Gastrocnemius medialis (tissue), 4 donors: Measurements from ENCODE around the gene GPA33.

Experiments used
- CTCF ChIP-seq, 5 experiments: fragments of 450-650 bp in 3 of 5; fragments of 200-600 bp in 2 of 5; sonication (generic) in 2 of 5; IDR thresholded peaks in 4 of 5; conservative IDR thresholded peaks in 1 of 5; 1 replicate in 4 of 5; 2 replicates in 1 of 5; pipeline ENCODE4 v1.5.1; 2016 to 2019; ENCODE audit warnings: antibody characterized with exemption in 5 of 5, mild to moderate bottlenecking in 3 of 5, moderate library complexity in 3 of 5
- POLR2A ChIP-seq, 2 donors: fragments of 450-650 bp; IDR thresholded peaks; one replicate each; pipeline ENCODE4 v1.6.1; 2017; ENCODE audit warnings: antibody characterized with exemption in 2 of 2, mild to moderate bottlenecking in 2 of 2, moderate library complexity in 2 of 2

- TF ChIP-seq POLR2A (IDR thresholded peaks at IDR 0.05) (no peak), CTCF (IDR thresholded peaks at IDR 0.05 in 4 of 5, conservative IDR thresholded peaks at IDR 0.05 in 1 of 5) (no peak)
These were observed 48.5 kb upstream of the GPA33 start for GRCh38 chr1:167138703-167139102.
